ENCODE data around the gene COL5A1. TPM values are rescaled to one million over a fixed set of nuclear protein-coding genes. Genes with fewer than 3 reads are reported as not detected.
A peak's percentile ranks its signal among the peaks of the same experiment; 100 is the strongest.

The COL5A1 gene
- total RNA-seq, 1 donor: 801 TPM

DNA sequence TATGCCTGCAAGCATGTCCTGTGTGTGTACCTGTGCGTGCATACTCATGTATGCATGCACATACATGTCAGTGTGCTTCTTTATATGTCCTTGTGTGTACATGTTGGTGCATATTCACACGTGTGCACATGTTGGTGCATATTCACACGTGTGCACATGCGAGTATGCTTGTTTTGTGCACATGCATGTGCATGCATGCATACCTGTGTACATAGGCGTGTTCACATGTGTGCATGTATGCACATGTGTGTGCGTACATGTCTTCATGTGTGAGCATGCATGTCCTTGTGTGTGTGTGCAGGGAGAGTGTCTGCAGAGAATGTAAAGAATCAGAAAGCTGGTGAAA, 166.8 kb downstream of the COL5A1 start:
- H3K27ac ChIP-seq (ENCODE audit: low read depth, low read length): no peak overlapping the region
- peaks cover 26% of the 10 kb centered on the region for H3K4me1 ChIP-seq (ENCODE audit: insufficient read depth, low read length)
- no peaks in the 10 kb centered on the region for H3K27me3 ChIP-seq (ENCODE audit: insufficient read depth, low read length)
- no peak overlapping the region for H2AFZ ChIP-seq (ENCODE audit: low read length)
- no peak overlapping the region for H3K4me2 ChIP-seq (ENCODE audit: insufficient read depth, low read length)
- H3K9me3 ChIP-seq (ENCODE audit: low read depth, low read length): no peaks in the 10 kb centered on the region
- H3K36me3 ChIP-seq (ENCODE audit: insufficient read depth, low read length): peaks cover 95% of the 10 kb centered on the region
- TF ChIP-seq, protein P1, sequence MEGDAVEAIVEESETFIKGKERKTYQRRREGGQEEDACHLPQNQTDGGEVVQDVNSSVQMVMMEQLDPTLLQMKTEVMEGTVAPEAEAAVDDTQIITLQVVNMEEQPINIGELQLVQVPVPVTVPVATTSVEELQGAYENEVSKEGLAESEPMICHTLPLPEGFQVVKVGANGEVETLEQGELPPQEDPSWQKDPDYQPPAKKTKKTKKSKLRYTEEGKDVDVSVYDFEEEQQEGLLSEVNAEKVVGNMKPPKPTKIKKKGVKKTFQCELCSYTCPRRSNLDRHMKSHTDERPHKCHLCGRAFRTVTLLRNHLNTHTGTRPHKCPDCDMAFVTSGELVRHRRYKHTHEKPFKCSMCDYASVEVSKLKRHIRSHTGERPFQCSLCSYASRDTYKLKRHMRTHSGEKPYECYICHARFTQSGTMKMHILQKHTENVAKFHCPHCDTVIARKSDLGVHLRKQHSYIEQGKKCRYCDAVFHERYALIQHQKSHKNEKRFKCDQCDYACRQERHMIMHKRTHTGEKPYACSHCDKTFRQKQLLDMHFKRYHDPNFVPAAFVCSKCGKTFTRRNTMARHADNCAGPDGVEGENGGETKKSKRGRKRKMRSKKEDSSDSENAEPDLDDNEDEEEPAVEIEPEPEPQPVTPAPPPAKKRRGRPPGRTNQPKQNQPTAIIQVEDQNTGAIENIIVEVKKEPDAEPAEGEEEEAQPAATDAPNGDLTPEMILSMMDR (IDR thresholded peaks at IDR 0.05; ENCODE audit: extremely low read depth, low read depth, low read length): no peak
- H4K20me1 ChIP-seq (ENCODE audit: insufficient read depth, low read length): peaks cover 37% of the 10 kb centered on the region
- DNase-seq (ENCODE audit: insufficient read length, low spot score, missing footprints): no peak
- no peak overlapping the region for H3K4me3 ChIP-seq (ENCODE audit: insufficient read depth, low read length)
- H3K79me2 ChIP-seq (ENCODE audit: insufficient read depth, low read length): no peaks in the 10 kb centered on the region

DNA sequence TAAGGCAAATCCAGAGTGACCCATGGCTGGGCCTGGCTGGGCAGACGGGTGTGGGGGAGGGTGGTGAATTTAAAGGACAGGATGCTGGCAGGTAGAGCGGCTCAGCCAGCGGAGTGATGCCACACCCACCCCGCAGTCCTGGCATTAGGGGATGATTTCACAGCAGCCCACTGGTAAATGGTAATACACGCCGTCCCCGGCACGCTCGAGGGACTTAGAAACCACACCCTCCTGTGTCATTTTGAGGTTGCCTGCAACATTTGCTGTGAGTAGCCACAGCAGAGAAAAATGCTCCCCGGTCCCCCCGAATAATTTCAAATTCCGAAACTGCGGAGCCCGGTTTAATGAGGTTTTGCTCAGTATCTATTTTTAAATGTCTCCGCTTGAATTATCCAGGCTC, 167.7 kb downstream of the COL5A1 start:
- no peak for DNase-seq (ENCODE audit: insufficient read length, low spot score, missing footprints)
- H3K79me2 ChIP-seq (ENCODE audit: insufficient read depth, low read length): no peaks in the 10 kb centered on the region

GRCh38 chr9:134809826-134810225, 168.2 kb downstream of the COL5A1 start:
- no peaks in the 10 kb centered on the region for H3K79me2 ChIP-seq (ENCODE audit: insufficient read depth, low read length)
- H3K9me3 ChIP-seq (ENCODE audit: low read depth, low read length): no peaks in the 10 kb centered on the region
- no peak for DNase-seq (ENCODE audit: insufficient read length, low spot score, missing footprints)
- TF ChIP-seq, protein P1 (IDR thresholded peaks at IDR 0.05; ENCODE audit: extremely low read depth, low read depth, low read length): no peak
- H3K4me3 ChIP-seq (ENCODE audit: insufficient read depth, low read length): no peak overlapping the region
- H3K27ac ChIP-seq (ENCODE audit: low read depth, low read length): peak overlapping the region; percentile 96
- no peak overlapping the region for H3K4me2 ChIP-seq (ENCODE audit: insufficient read depth, low read length)
- no peak overlapping the region for H2AFZ ChIP-seq (ENCODE audit: low read length)
- peaks cover 26% of the 10 kb centered on the region for H3K4me1 ChIP-seq (ENCODE audit: insufficient read depth, low read length)
- peaks cover 96% of the 10 kb centered on the region for H3K36me3 ChIP-seq (ENCODE audit: insufficient read depth, low read length)
- H4K20me1 ChIP-seq (ENCODE audit: insufficient read depth, low read length): peaks cover 37% of the 10 kb centered on the region
- H3K27me3 ChIP-seq (ENCODE audit: insufficient read depth, low read length): no peaks in the 10 kb centered on the region

More for the DNA sequence above, 167.7 kb downstream of the COL5A1 start:
- Histone ChIP-seq H3K9me3 (ENCODE audit: low read depth, low read length) (no peaks in the 10 kb centered on the region), H4K20me1 (ENCODE audit: insufficient read depth, low read length) (peaks cover 37% of the 10 kb centered on the region), H3K27me3 (ENCODE audit: insufficient read depth, low read length) (no peaks in the 10 kb centered on the region), H3K4me2 (ENCODE audit: insufficient read depth, low read length) (no peak overlapping the region), H3K36me3 (ENCODE audit: insufficient read depth, low read length) (peaks cover 96% of the 10 kb centered on the region), H2AFZ (ENCODE audit: low read length) (no peak overlapping the region), H3K4me3 (ENCODE audit: insufficient read depth, low read length) (no peak overlapping the region), H3K27ac (ENCODE audit: low read depth, low read length) (peak overlapping the region; percentile 96), H3K4me1 (ENCODE audit: insufficient read depth, low read length) (peaks cover 26% of the 10 kb centered on the region)
- TF ChIP-seq, protein P1 (IDR thresholded peaks at IDR 0.05; ENCODE audit: extremely low read depth, low read depth, low read length): no peak

- Histone ChIP-seq H3K79me2 (ENCODE audit: insufficient read depth, low read length) (no peaks in the 10 kb centered on the region), H3K36me3 (ENCODE audit: insufficient read depth, low read length) (peaks cover 97% of the 10 kb centered on the region), H3K27me3 (ENCODE audit: insufficient read depth, low read length) (no peaks in the 10 kb centered on the region), H2AFZ (ENCODE audit: low read length) (no peak overlapping the region), H4K20me1 (ENCODE audit: insufficient read depth, low read length) (peaks cover 40% of the 10 kb centered on the region), H3K27ac (ENCODE audit: low read depth, low read length) (peak overlapping the region; percentile 96), H3K4me2 (ENCODE audit: insufficient read depth, low read length) (no peak overlapping the region), H3K4me1 (ENCODE audit: insufficient read depth, low read length) (peaks cover 26% of the 10 kb centered on the region), H3K9me3 (ENCODE audit: low read depth, low read length) (no peaks in the 10 kb centered on the region), H3K4me3 (ENCODE audit: insufficient read depth, low read length) (no peak overlapping the region)
- no peak for DNase-seq (ENCODE audit: insufficient read length, low spot score, missing footprints)
- TF ChIP-seq, protein P1 (IDR thresholded peaks at IDR 0.05; ENCODE audit: extremely low read depth, low read depth, low read length): no peak
These were observed 169.6 kb downstream of the COL5A1 start for GRCh38 chr9:134811079-134811672.

Measured in osteoblast (primary cell).